RWPE1 (cell line): ENCODE results near the gene GCH1.

ENCODE experiments used
- CTCF ChIA-PET: fragments of 350-600 bp; sonication (Branson Sonifier 250); formaldehyde crosslinking; extraction: SDS; loops from one replicate; lab custom pipeline; 2021; lab: Yijun Ruan, JAX
- POLR2A ChIA-PET: fragments of 400-600 bp; formaldehyde crosslinking; extraction: SDS; loops from one replicate; lab custom pipeline; 2020; ENCODE audit warnings: antibody characterized with exemption; ENCODE audit not compliant: low non-redundant PET; lab: Yijun Ruan, JAX
- DNase-seq: peaks from one replicate; pipeline ENCODE4 v3.0.0; 2012; ENCODE audit warnings: low spot score
- H3K27ac ChIP-seq: fragments of 450-650 bp; 2 replicates; pipeline ENCODE4 v1.5.1; 2017
- TF ChIP-seq, protein P1 (sequence below): fragments of 450-650 bp; conservative IDR thresholded peaks from 2 replicates; pipeline ENCODE4 v1.5.1; 2017; ENCODE audit warnings: low read depth, mild to moderate bottlenecking

The GCH1 gene

DNA sequence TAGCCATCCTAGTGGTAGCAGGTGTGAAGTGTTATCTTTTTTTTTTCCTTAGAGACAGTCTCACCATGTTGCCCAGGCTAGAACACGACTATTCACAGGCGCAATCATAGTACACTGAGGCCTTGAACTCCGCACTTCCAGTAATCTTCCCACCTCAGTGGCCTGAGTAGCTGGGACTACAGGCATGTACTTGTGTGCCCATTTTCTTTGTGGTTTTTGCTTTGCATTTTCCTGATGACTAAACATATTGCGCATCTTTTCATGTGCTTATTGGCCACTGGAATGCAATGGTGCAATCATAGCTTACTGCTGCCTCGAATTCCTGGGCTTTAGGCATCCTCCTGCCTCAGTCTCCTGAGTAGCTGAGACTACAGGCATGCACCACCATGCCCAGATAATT, 33.3 kb upstream of the GCH1 start:
- H3K27ac ChIP-seq, result no peak overlapping the region
- TF ChIP-seq, protein P1, sequence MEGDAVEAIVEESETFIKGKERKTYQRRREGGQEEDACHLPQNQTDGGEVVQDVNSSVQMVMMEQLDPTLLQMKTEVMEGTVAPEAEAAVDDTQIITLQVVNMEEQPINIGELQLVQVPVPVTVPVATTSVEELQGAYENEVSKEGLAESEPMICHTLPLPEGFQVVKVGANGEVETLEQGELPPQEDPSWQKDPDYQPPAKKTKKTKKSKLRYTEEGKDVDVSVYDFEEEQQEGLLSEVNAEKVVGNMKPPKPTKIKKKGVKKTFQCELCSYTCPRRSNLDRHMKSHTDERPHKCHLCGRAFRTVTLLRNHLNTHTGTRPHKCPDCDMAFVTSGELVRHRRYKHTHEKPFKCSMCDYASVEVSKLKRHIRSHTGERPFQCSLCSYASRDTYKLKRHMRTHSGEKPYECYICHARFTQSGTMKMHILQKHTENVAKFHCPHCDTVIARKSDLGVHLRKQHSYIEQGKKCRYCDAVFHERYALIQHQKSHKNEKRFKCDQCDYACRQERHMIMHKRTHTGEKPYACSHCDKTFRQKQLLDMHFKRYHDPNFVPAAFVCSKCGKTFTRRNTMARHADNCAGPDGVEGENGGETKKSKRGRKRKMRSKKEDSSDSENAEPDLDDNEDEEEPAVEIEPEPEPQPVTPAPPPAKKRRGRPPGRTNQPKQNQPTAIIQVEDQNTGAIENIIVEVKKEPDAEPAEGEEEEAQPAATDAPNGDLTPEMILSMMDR, result no peak
- peak; percentile 17 for DNase-seq
- POLR2A ChIA-PET, result no interaction called here
- CTCF ChIA-PET, result interaction anchor here (0.6 to 1.0 kb wide), 3 partner anchors 9 to 1919 kb away, joined by 4 read pairs; no protein-coding TSS in a partner anchor

DNA sequence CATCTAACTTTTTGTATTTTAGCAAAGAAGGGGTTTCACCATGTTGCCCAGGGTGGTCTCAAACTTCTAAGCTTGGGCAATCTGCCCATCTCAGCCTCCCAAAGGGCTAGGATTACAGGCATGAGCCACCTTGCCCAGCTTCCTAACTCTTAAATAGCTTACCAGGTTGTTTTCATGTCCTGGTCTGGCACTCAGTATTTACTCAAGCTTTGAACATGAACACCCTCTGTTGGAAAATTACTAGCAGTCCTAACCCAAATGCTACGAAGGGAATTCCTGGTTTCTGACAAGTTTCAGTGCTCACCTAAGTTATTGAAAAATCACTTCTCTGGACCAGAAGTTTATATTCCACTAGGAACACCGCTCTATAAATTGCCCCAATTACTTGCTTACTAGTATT, 32.5 kb upstream of the GCH1 start:
- TF ChIP-seq, protein P1, result no peak
- CTCF ChIA-PET, result interaction anchor here (1.0 kb wide), 1 partner anchor 8 kb away, joined by 4 read pairs; no protein-coding TSS in a partner anchor
- DNase-seq, result no peak
- POLR2A ChIA-PET, result no interaction called here
- H3K27ac ChIP-seq, result no peak overlapping the region

DNA sequence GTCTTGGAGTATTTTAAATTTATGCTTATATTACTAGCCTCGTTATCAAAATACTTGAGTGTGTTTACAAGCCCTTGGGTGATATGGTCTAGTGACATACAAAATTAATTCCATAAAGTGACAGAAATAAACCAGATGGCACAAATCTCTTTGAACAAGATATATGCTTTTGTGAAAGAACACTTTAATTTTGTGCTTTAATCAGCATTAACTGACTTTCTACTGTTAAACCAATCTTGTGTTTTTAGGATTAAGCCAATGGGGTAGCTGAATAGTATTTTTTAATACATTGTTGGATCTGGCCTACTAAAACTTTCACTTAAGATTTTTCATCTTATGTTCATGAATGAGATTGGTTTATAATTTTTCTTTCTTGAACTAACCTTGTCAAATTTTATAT, 30.4 kb upstream of the GCH1 start:
- no peak overlapping the region for H3K27ac ChIP-seq
- no peak for DNase-seq
- TF ChIP-seq, protein P1, result no peak
- CTCF ChIA-PET, result no interaction called here
- POLR2A ChIA-PET, result no interaction called here

DNA sequence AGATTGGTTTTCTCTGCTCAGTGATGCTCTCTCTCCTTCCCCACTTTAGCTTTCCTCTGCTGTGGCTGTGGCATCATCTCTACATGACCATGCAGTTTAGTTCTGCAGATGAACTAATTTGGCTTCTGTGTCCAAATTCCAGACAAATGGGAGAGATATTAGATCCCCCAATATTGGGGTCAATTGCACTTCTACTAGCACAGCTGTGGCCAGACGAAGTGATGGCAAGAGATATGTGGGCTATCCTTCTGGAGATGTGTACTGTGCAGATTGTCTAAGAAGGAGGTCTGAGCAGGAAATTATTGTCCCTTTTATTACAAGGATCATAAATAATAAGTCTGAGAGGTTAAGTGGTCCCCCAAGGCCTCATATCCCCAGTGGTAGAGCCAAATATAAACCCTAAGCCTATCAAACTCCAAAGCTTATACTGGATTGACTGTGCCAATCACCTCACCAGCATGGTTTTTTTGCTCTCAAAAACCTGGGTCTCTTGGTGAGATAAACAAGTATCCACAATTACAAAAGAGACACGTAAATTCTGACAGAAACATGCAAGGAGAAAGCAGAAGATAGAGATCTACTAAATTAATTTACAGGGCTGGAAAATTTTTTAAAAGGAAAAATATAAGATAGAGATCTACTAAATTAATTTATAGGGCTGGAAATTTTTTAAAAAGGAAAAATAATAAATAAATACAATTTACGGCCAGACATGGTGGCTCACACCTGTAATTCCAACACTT, 29.1 kb upstream of the GCH1 start:
- ChIA-PET CTCF (interaction anchor here (0.8 kb wide), 1 partner anchor 10 kb away, joined by 5 read pairs; no protein-coding TSS in a partner anchor), POLR2A (no interaction called here)
- DNase-seq, result no peak
- no peak overlapping the region for H3K27ac ChIP-seq
- TF ChIP-seq, protein P1, result no peak

DNA sequence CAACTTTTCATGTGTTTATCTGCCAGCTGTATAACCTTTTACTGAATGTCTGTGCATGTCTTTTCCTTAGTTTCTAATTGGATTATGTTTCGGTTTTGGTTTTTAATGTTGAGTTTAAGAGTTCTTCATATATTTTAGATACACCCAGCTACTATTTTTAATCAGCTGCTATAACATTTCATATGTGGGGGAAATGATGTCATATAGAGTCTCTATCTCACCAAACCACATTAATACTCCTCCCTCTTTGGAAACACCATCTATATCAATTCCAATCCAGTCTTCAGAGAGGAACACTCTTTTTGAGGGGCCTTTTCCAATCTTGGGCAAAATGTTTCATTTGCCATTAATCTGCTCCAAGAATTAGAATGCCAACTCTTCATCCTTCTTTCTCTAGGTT, 28.5 kb upstream of the GCH1 start:
- DNase-seq, result no peak
- CTCF ChIA-PET, result no interaction called here

DNA sequence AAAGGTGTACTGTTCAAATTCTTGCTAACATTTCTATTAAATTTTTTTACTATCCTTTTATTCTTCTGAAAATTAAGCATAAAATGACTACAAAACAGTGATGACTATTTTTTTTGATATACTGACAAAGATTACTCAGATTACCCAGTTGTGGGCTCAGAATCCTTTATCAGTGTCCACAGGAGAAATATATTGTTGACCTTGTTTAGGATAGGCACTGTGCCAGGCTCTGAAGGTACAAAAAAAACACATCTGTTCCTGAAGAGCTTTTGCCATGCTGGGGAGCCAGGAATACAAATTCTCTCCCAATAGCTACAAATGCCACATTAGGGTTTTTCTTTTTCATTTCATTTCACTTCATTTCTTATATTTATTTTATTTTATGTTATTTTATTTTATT, 26.9 kb upstream of the GCH1 start:
- no peak overlapping the region for H3K27ac ChIP-seq
- no peak for DNase-seq
- CTCF ChIA-PET, result no interaction called here
- POLR2A ChIA-PET, result no interaction called here
- TF ChIP-seq, protein P1, result no peak

More for the DNA sequence above, 28.5 kb upstream of the GCH1 start:
- no peak overlapping the region for H3K27ac ChIP-seq
- POLR2A ChIA-PET, result no interaction called here
- TF ChIP-seq, protein P1, result no peak
